C4-2B (cell line): ENCODE measurements around the gene SLCO3A1.

Source experiments
- H3K27ac ChIP-seq: fragments of 450-650 bp; 2 replicates; pipeline ENCODE4 v1.5.1; 2017
- ZFX ChIP-seq: fragments of 450-650 bp; IDR thresholded peaks from 2 replicates; pipeline ENCODE4 v1.6.1; 2017
- TF ChIP-seq, protein P1 (sequence below): fragments of 450-650 bp; conservative IDR thresholded peaks from 2 replicates; pipeline ENCODE4 v1.5.1; 2017; ENCODE audit warnings: mild to moderate bottlenecking

SLCO3A1 gene

DNA sequence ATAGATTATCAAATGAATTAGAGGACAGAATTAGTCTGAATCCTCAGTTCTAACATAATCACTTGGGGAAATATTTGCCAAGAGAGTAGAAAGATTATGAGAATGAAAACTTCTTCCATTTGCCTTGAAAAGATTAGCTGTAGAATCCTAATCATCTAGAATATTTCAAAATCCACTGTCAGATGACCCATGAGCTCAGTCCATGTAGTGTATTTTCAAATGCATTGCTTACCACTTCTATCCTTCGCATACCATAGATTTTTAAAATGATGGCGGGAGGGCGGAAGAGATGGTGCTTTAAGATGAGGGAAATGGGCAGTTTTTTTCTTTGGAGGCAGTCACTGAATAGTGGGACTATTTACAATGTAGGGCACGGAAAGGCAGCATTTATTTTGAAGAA, 136.3 kb downstream of the SLCO3A1 start:
- TF ChIP-seq, protein P1, sequence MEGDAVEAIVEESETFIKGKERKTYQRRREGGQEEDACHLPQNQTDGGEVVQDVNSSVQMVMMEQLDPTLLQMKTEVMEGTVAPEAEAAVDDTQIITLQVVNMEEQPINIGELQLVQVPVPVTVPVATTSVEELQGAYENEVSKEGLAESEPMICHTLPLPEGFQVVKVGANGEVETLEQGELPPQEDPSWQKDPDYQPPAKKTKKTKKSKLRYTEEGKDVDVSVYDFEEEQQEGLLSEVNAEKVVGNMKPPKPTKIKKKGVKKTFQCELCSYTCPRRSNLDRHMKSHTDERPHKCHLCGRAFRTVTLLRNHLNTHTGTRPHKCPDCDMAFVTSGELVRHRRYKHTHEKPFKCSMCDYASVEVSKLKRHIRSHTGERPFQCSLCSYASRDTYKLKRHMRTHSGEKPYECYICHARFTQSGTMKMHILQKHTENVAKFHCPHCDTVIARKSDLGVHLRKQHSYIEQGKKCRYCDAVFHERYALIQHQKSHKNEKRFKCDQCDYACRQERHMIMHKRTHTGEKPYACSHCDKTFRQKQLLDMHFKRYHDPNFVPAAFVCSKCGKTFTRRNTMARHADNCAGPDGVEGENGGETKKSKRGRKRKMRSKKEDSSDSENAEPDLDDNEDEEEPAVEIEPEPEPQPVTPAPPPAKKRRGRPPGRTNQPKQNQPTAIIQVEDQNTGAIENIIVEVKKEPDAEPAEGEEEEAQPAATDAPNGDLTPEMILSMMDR, result no peak
- TF ChIP-seq ZFX, result no peak
- H3K27ac ChIP-seq, result no peak overlapping the region

DNA sequence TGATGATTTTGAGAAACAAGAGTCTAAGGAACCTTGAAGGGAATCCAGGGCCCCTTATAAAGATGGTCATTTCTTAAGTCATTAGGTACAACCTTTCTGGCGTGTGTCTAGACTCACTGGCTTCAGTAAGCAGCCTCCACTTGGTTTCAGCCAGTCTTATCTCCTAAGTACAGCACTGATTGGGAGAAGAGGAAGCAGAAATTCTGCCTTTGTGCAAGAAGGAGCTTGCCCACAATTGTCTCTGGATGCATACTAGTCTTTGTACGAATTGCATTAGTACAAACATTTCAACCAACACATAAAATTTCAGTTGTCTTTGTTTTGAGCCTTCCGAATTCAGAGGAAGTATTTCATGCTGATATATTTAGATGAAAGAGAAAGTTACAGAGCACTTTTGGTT, 139.4 kb downstream of the SLCO3A1 start:
- H3K27ac ChIP-seq, result no peak overlapping the region
- TF ChIP-seq ZFX, result no peak
- TF ChIP-seq, protein P1, result no peak

DNA sequence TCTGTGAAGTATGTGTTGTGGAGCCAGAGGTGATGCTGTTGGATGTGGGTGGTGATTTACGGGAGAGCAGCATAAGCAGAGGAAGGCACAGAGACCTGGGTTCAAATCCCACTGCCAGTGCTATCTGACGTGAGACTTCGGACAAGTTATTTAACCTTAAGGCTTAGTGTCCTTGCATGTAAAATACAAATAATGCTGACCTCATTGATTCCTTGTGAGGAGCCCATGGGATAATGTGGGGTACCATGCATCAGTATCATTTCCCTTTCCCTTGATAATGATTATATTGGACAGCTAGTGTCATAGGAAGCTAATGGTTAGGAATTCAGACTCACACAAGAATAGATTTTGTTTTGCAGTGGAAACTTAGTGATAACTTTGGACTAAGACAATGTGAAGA, 141.6 kb downstream of the SLCO3A1 start:
- H3K27ac ChIP-seq, result no peak overlapping the region
- TF ChIP-seq ZFX, result no peak
- TF ChIP-seq, protein P1, result no peak

DNA sequence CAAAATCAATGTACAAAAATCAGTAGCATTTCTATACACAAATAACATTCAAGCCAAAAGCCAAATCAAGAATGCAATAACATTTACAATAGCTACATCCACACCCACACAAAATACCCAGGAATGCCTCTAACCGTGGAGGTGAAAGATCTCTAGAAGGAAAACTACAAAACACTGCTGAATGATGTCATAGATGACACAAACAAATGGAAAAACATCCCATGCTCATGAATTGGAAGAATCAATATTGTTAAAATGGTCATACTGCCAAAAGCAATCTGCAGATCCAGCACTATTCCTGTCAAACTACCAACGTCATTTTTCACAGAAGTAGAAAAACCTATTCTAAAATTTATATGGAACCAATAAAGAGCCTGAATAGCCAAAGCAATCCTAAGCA, 143.7 kb downstream of the SLCO3A1 start:
- TF ChIP-seq, protein P1, result no peak
- TF ChIP-seq ZFX, result no peak
- H3K27ac ChIP-seq, result no peak overlapping the region

DNA sequence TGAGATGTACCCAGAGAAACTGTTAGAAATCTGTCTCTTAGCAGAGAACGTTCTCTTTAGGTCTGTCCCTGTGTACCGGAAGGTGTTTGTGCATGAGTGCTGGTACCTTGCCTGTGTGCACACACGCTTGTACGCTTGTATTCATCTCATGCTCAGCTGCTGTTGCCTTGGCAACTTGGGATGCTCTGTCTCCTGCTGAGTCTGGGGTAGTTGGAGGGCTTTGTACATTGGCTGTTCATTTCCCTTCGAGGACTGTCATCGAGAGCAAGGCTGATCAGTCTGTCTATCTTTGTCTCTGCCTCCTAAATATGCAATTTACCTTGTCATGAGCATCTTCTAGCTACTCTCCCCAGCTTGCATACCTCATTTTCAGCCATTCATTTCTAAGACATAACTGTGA, 147.2 kb downstream of the SLCO3A1 start:
- H3K27ac ChIP-seq, result no peak overlapping the region
- TF ChIP-seq, protein P1, result no peak
- TF ChIP-seq ZFX, result no peak

DNA sequence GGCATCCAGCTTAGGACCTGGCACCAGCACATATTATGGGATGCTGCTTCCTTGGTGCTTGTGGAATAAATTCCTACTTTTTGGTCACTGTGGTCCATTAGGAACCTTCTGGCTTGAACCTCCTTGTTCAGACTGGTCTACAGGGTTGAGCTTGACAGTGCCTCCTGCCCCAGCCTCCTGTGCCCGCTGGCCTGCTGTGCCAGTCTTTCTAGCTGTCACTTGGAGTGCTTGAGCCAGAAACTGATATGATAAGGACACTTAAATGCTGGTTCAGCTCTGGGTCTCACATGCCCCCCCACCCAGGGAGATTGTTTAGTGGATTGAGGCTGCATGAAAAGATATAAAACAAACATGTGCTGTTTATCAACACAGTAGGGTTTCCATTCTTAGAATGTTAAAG, 147.8 kb downstream of the SLCO3A1 start:
- H3K27ac ChIP-seq, result no peak overlapping the region
- TF ChIP-seq ZFX, result no peak
- TF ChIP-seq, protein P1, result no peak

DNA sequence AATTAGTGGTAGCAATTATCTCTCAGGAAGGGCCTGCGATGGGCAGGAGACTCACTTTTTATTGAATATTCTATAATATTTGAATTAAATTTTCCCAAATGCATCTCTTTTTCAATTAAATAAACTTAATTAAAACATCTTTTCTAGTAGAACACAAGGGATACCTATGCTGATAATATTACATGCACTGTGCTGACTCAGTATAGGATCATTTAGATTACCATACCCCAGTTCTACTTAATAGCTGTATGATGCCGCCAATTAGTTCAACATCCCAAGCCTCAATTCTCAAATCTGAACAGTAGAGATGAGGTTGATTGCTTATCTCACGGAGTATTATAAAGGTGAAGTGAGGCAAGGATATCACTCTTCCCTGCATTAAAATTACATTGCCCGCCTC, 149.2 kb downstream of the SLCO3A1 start:
- TF ChIP-seq, protein P1, result no peak
- no peak for TF ChIP-seq ZFX
- H3K27ac ChIP-seq, result no peak overlapping the region
